HFF-Myc (cell line): ENCODE data around the gene NBL1.
"Not testable (repeated sequence)": the region's sequence is repeated elsewhere in the genome, so short reads cannot be mapped to it uniquely, and the experiment has no call there.

Experiments
- DNase-seq: peaks from one replicate; pipeline ENCODE4 v3.0.0-alpha.2; 2011; ENCODE audit warnings: low read depth; ENCODE audit errors: extremely low read depth
- H3K4me3 ChIP-seq: replicated peaks from 2 replicates; pipeline ENCODE4 v1.5.1; 2011; ENCODE audit warnings: low read depth, mild to moderate bottlenecking, control low read depth, low read length
- TF ChIP-seq, protein P1 (sequence below): IDR thresholded peaks from 2 replicates; pipeline ENCODE4 v1.5.1; 2012; ENCODE audit warnings: mild to moderate bottlenecking, low read depth, low read length, control low read depth; ENCODE audit errors: missing control alignments

The NBL1 gene

DNA sequence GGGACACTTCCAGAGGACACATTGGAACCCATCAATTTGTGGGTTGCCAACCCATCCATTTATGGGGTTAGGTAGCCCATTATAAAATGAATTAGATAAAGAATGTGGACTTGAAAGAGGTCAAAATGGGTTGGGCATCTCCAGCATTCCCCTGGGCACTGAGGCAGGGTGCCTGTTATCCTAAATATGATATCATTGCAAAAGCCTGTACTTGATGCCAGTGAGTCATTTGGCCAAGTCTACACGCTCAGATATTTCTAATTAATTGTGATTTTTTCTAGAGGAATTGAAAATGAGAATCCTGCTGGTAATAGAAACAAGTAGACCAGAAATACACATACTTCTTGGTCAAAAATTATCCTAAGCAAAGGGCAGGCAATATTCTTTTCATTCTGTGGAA, 21.9 kb upstream of the NBL1 start:
- H3K4me3 ChIP-seq: no peak overlapping the region
- TF ChIP-seq, protein P1, sequence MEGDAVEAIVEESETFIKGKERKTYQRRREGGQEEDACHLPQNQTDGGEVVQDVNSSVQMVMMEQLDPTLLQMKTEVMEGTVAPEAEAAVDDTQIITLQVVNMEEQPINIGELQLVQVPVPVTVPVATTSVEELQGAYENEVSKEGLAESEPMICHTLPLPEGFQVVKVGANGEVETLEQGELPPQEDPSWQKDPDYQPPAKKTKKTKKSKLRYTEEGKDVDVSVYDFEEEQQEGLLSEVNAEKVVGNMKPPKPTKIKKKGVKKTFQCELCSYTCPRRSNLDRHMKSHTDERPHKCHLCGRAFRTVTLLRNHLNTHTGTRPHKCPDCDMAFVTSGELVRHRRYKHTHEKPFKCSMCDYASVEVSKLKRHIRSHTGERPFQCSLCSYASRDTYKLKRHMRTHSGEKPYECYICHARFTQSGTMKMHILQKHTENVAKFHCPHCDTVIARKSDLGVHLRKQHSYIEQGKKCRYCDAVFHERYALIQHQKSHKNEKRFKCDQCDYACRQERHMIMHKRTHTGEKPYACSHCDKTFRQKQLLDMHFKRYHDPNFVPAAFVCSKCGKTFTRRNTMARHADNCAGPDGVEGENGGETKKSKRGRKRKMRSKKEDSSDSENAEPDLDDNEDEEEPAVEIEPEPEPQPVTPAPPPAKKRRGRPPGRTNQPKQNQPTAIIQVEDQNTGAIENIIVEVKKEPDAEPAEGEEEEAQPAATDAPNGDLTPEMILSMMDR: no peak
- DNase-seq: no peak

DNA sequence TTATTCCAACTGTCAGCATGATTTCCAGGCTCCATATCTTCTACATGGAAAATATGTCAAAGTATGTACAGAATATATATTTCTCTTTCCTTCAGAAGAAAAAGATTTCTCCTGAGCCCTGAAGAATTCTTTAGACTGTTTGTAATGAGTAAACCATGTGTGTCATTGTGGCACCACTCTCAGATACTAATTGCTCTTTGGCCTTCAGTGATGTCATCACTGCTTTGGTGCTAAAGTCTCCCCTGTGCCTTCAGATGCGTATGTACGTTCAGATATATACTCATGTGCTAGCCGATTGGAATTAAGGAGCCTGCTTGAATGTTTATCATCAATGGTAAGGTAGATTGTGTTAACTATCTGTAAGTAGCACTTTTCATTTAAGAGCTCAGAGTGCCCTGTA, 20.6 kb upstream of the NBL1 start:
- no peak overlapping the region for H3K4me3 ChIP-seq
- TF ChIP-seq, protein P1: no peak
- DNase-seq: no peak

DNA sequence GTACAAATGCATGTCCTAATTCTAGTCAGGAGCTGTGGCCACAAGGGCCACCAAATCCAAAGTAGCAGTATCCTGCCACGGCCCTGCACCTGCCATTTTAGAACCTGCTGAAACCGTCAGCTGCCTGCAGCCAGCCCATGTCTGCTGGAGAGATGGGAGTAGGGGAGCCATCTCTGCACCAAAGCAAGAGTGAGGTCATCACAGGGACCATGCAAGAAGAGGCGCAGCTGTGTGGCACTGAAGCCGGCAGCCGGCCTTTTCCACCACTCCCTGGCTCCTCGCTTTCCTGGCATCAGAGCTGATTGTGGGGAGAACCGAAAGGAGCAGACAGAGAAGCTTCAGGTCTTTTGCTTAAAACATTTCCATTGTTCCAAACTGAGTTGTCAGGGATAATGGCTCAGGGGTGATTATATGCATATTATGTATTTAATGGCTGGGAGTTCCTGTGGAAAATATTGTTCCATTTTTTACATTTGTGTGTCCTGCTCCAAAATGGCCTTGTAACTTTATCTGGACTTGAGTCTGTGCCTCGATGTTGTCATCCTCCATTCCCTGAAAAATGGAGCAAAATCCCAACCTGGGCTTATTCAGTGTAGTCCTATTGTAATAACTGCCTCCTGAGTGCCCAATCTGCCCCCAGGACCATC, 18.7 kb upstream of the NBL1 start:
- no peak overlapping the region for H3K4me3 ChIP-seq
- TF ChIP-seq, protein P1: no peak
- no peak for DNase-seq

DNA sequence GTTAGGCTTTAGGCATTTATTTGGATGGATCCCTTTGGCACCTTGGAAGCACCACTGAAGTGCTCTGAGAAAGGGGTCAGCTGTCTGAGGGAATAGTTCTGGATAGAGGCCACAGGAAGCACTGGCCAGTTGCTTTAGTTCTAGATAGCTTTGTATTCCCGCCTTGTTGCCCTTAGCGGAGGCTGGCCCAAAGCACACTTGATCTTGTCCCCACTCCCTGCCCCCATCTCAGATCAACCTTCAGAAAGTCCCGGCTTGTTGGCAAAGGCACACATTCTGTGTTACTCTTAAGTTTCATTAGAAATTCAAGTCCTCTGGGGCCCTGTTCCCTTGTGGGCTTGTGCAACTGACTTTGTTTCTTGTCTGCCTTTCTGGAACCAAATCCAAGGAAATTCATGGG, 15.2 kb upstream of the NBL1 start:
- no peak for DNase-seq
- no peak overlapping the region for H3K4me3 ChIP-seq
- TF ChIP-seq, protein P1: no peak

DNA sequence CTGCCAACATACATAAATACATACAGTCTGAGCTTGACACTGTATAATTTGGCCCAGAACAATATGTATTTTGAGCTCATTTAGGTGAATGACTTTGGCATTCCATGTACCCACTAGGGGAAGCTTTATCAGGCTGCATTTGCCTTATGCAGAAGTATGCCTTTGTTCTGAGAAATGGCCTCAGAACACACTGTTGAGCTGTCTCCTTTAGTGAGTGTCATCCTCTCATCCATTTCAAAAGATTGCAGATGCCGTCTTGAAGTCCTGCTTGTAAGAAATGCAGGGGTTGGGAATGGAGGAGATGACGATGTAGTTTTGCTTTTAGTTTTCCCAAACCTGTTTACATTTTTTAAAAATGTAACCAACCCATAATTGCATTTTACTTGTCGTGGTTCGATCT, 14.8 kb upstream of the NBL1 start:
- DNase-seq: no peak
- TF ChIP-seq, protein P1: no peak
- no peak overlapping the region for H3K4me3 ChIP-seq

DNA sequence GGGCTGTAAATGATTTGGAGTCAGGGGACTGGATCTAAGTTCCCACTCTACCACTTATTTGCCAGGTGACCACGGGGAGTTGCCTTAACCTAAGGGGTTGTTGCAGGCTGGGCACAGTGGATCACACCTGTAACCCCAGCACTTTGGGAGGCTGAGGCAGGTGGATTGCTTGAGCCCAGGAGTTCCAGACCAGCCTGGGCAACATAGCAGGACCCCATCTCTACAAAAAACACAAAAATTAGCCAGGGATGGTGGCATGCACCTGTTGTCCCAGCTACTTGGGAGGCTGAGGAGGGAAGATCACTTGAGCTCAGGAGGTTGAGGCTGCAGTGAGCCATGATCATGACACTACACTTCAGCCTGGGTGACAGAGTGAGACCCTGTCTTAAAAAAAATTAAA, 13.9 kb upstream of the NBL1 start:
- DNase-seq, H3K4me3 ChIP-seq: not testable (repeated sequence)

DNA sequence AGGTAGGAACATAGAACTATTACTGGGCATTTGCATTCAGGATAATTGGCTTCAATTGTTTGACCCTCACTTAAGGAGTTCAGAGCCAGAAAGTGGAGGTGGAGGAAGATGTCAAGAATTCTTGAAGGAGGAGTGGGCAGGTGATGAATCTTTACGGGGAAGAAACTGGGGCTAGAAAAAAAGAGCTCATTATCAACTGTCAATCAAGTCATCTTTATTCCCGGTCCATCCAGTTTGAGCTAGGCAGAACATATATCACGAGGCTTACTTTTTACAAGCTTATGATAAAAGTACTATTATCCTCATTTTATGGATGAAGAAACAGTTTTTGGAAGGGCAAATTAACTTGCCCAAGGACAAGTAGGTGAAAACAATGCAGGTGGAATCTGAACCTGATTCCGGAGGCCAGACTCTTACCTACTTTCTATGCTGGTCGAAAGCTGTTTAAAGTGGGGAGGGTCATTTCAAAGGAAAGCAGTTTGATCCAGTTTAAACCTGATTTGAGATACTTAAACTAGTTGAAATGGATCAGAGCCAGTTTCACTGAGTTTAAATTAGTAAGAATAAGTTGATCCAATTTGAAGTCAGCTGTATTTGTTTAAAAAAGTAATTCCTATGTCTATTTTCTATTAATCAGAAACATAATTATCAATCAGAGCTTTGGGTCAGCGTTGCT, 13.3 kb upstream of the NBL1 start:
- H3K4me3 ChIP-seq: no peak overlapping the region
- no peak for DNase-seq
- TF ChIP-seq, protein P1: no peak
